ENCODE measurements around the gene SSR4.

SSR4 gene

GRCh38 chrX:153769865-153770600 lies 24.4 kb upstream of the SSR4 start:
- DNase-seq: no peak

- no peak for DNase-seq
Measured at GRCh38 chrX:153770601-153771414, 23.7 kb upstream of the SSR4 start.

GRCh38 chrX:153771415-153772315 lies 22.8 kb upstream of the SSR4 start:
- no peak for DNase-seq

- DNase-seq: no peak
Measured at GRCh38 chrX:153772316-153773217, 21.9 kb upstream of the SSR4 start.

- no peak for DNase-seq
Measured at GRCh38 chrX:153773218-153773611, 21.3 kb upstream of the SSR4 start.

- no peak for DNase-seq
Measured at GRCh38 chrX:153773741-153774575, 20.5 kb upstream of the SSR4 start.

- DNase-seq: no peak
Measured at GRCh38 chrX:153774576-153775292, 19.7 kb upstream of the SSR4 start.

- DNase-seq: no peak
Measured at GRCh38 chrX:153775293-153776119, 19.0 kb upstream of the SSR4 start.

GRCh38 chrX:153776120-153776599 lies 18.3 kb upstream of the SSR4 start:
- DNase-seq: no peak

GRCh38 chrX:153776611-153777045 lies 17.8 kb upstream of the SSR4 start:
- peak; percentile 33 for DNase-seq

- no peak for DNase-seq
Measured at GRCh38 chrX:153777261-153778090, 17.0 kb upstream of the SSR4 start.

- peak; percentile 38 for DNase-seq
Measured at GRCh38 chrX:153778181-153778580, 16.3 kb upstream of the SSR4 start.

GRCh38 chrX:153778684-153779101 lies 15.8 kb upstream of the SSR4 start:
- peak; percentile 70 for DNase-seq

- DNase-seq: no peak
Measured at GRCh38 chrX:153779891-153780677, 14.4 kb upstream of the SSR4 start.

GRCh38 chrX:153780678-153781427 lies 13.6 kb upstream of the SSR4 start, which contains the start of gene SRPK3:
SRPK3 (plus strand) TSS chrX:153781041; CDS start chrX:153781087, 46 bp downstream.
- no peak for DNase-seq

GRCh38 chrX:153781428-153782047 lies 12.9 kb upstream of the SSR4 start:
- DNase-seq: peak; percentile 55

Measured in NCI-H2171 treated with DMSO at 0.1 percent for 48 hours (cell line).